ENCODE measurements around the gene DIAPH3. TPM values are rescaled to one million over a fixed set of nuclear protein-coding genes. Genes with fewer than 3 reads are reported as not detected.

DIAPH3 gene
- total RNA-seq, 1 donor from 2014 or later, result 24.1 TPM

GRCh38 chr13:60112771-60113170 lies 51.0 kb downstream of the DIAPH3 start:
- H3K27ac Mint-ChIP-seq (ENCODE audit: unreplicated experiment), result peak overlapping the region; percentile 33
- H3K4me3 Mint-ChIP-seq (ENCODE audit: unreplicated experiment), result no peak overlapping the region
- H3K36me3 Mint-ChIP-seq (ENCODE audit: low read depth), result peaks cover 24% of the 10 kb centered on the region
- H3K27me3 Mint-ChIP-seq (ENCODE audit: low read depth), result no peaks in the 10 kb centered on the region
- peaks cover 18% of the 10 kb centered on the region for H3K4me1 Mint-ChIP-seq (ENCODE audit: low read depth)
- DNase-seq (ENCODE audit: low spot score), result no peak
- TF ChIP-seq CTCF (IDR thresholded peaks at IDR 0.05), result no peak
- H3K9me3 Mint-ChIP-seq (ENCODE audit: low read depth), result peaks cover 15% of the 10 kb centered on the region

- no peak for TF ChIP-seq CTCF (IDR thresholded peaks at IDR 0.05)
- H3K4me1 Mint-ChIP-seq (ENCODE audit: low read depth), result peaks cover 18% of the 10 kb centered on the region
- DNase-seq (ENCODE audit: low spot score), result no peak
- peaks cover 15% of the 10 kb centered on the region for H3K9me3 Mint-ChIP-seq (ENCODE audit: low read depth)
- H3K4me3 Mint-ChIP-seq (ENCODE audit: unreplicated experiment), result peak overlapping the region; percentile 2
- peaks cover 24% of the 10 kb centered on the region for H3K36me3 Mint-ChIP-seq (ENCODE audit: low read depth)
- peak overlapping the region; percentile 65 for H3K27ac Mint-ChIP-seq (ENCODE audit: unreplicated experiment)
- H3K27me3 Mint-ChIP-seq (ENCODE audit: low read depth), result no peaks in the 10 kb centered on the region
Observed at GRCh38 chr13:60111691-60112090, 52.0 kb downstream of the DIAPH3 start.

- TF ChIP-seq CTCF (IDR thresholded peaks at IDR 0.05), result no peak
- no peaks in the 10 kb centered on the region for H3K27me3 Mint-ChIP-seq (ENCODE audit: low read depth)
- H3K9me3 Mint-ChIP-seq (ENCODE audit: low read depth), result peaks cover 8% of the 10 kb centered on the region
- H3K4me1 Mint-ChIP-seq (ENCODE audit: low read depth), result peaks cover 18% of the 10 kb centered on the region
- H3K27ac Mint-ChIP-seq (ENCODE audit: unreplicated experiment), result no peak overlapping the region
- H3K36me3 Mint-ChIP-seq (ENCODE audit: low read depth), result peaks cover 17% of the 10 kb centered on the region
- no peak for DNase-seq (ENCODE audit: low spot score)
- no peak overlapping the region for H3K4me3 Mint-ChIP-seq (ENCODE audit: unreplicated experiment)
Observed at GRCh38 chr13:60109285-60109684, 54.4 kb downstream of the DIAPH3 start.

- Mint-ChIP-seq H3K9me3 (ENCODE audit: low read depth) (peaks cover 3% of the 10 kb centered on the region), H3K4me3 (ENCODE audit: unreplicated experiment) (no peak overlapping the region), H3K27me3 (ENCODE audit: low read depth) (no peaks in the 10 kb centered on the region), H3K27ac (ENCODE audit: unreplicated experiment) (no peak overlapping the region), H3K36me3 (ENCODE audit: low read depth) (peaks cover 13% of the 10 kb centered on the region), H3K4me1 (ENCODE audit: low read depth) (peaks cover 18% of the 10 kb centered on the region)
- no peak for DNase-seq (ENCODE audit: low spot score)
- no peak for TF ChIP-seq CTCF (IDR thresholded peaks at IDR 0.05)
Observed at GRCh38 chr13:60108589-60108988, 55.1 kb downstream of the DIAPH3 start.

GRCh38 chr13:60099631-60100420 lies 63.9 kb downstream of the DIAPH3 start:
- Mint-ChIP-seq H3K4me3 (ENCODE audit: unreplicated experiment) (no peak overlapping the region), H3K36me3 (ENCODE audit: low read depth) (peaks cover 2% of the 10 kb centered on the region), H3K9me3 (ENCODE audit: low read depth) (peaks cover 2% of the 10 kb centered on the region), H3K4me1 (ENCODE audit: low read depth) (peaks cover 9% of the 10 kb centered on the region), H3K27ac (ENCODE audit: unreplicated experiment) (no peak overlapping the region), H3K27me3 (ENCODE audit: low read depth) (no peaks in the 10 kb centered on the region)
- TF ChIP-seq CTCF (IDR thresholded peaks at IDR 0.05), result no peak
- no peak for DNase-seq (ENCODE audit: low spot score)

All from chondrocyte (in vitro differentiated cells).